PC-9 (cell line): ENCODE results near the gene GRAP. TPM values are rescaled to one million over a fixed set of nuclear protein-coding genes. Genes with fewer than 3 reads are reported as not detected.
"Not testable (repeated sequence)": the region's sequence is repeated elsewhere in the genome, so short reads cannot be mapped to it uniquely, and the experiment has no call there.

Source experiments
- BruUV-seq: library from RNA; stranded (reverse); fragments of 400-500 nt; replicated peaks from 2 replicates; lab custom pipeline; 2021; lab: Mats Ljungman, UMichigan
- CTCF ChIA-PET: fragments of 300-600 bp; sonication (Branson Sonifier 250); formaldehyde crosslinking; loops from one replicate; lab custom pipeline; 2022; ENCODE audit warnings: antibody characterized with exemption; lab: Charles Lee
- POLR2A ChIA-PET: fragments of 300-600 bp; sonication (Branson Sonifier 250); formaldehyde crosslinking; loops from one replicate; lab custom pipeline; 2022; ENCODE audit warnings: antibody characterized with exemption; ENCODE audit not compliant: unreplicated experiment; lab: Charles Lee
- DNase-seq, 2 experiments: peaks; one replicate each; pipeline versions ENCODE4 v3.0.0 to v3.0.0-alpha.2; 2015 to 2022; ENCODE audit warnings: mixed read lengths in 1 of 2
- H2AFZ ChIP-seq: fragments of 200-600 bp; sonication (generic); 2 replicates; pipeline ENCODE4 v1.8.1; 2017; ENCODE audit warnings: antibody characterized with exemption
- H3F3A ChIP-seq: fragments of 200-600 bp; sonication (generic); 2 replicates; pipeline ENCODE4 v1.8.1; 2017; ENCODE audit warnings: antibody characterized with exemption, mild to moderate bottlenecking, low read depth; ENCODE audit not compliant: insufficient read depth
- H3K27ac ChIP-seq: fragments of 200-600 bp; sonication (generic); 2 replicates; pipeline ENCODE4 v1.6.1; 2016; ENCODE audit warnings: mixed run types
- H3K27me3 ChIP-seq: fragments of 200-600 bp; sonication (generic); 2 replicates; pipeline ENCODE4 v1.6.1; 2016; ENCODE audit warnings: low read depth, mixed run types; ENCODE audit not compliant: insufficient read depth
- H3K36me3 ChIP-seq: fragments of 200-600 bp; sonication (generic); 2 replicates; pipeline ENCODE4 v1.6.1; 2016; ENCODE audit warnings: low read depth, mixed run types
- H3K4me1 ChIP-seq: fragments of 200-600 bp; sonication (generic); replicated peaks from 2 replicates; pipeline ENCODE4 v1.6.1; 2016; ENCODE audit warnings: mixed run types; ENCODE audit not compliant: insufficient read depth
- H3K4me2 ChIP-seq: fragments of 200-600 bp; sonication (generic); 2 replicates; pipeline ENCODE4 v1.6.1; 2017; ENCODE audit warnings: mixed run types
- H3K4me3 ChIP-seq: fragments of 200-600 bp; sonication (generic); 2 replicates; pipeline ENCODE4 v1.6.1; 2016; ENCODE audit warnings: mixed run types
- H3K79me2 ChIP-seq: fragments of 200-600 bp; sonication (generic); 2 replicates; pipeline ENCODE4 v1.6.1; 2017; ENCODE audit warnings: low read depth, mixed run types
- H3K9me2 ChIP-seq: fragments of 200-600 bp; sonication (generic); 2 replicates; pipeline ENCODE4 v1.8.1; 2017; ENCODE audit warnings: mild to moderate bottlenecking; ENCODE audit not compliant: insufficient read depth
- H3K9me3 ChIP-seq: fragments of 200-600 bp; sonication (generic); 2 replicates; pipeline ENCODE4 v1.8.1; 2016; ENCODE audit warnings: low read depth; ENCODE audit not compliant: insufficient read depth
- H4K20me1 ChIP-seq: fragments of 200-600 bp; sonication (generic); 2 replicates; pipeline ENCODE4 v1.8.1; 2017; ENCODE audit not compliant: insufficient read depth
- intact Hi-C: fragments of 100-400 bp; cut with micrococcal nuclease; formaldehyde crosslinking; loops from one replicate; pipeline ENCODE4 v1.10.0; 2022; ENCODE audit not compliant: unreplicated experiment
- total RNA-seq: library from RNA; stranded (reverse); gene quantifications from 2 replicates; pipeline ENCODE4 v1.2.3, GENCODE V29; 2021

GRAP gene
- total RNA-seq, 1 experiment from 2014 or later = 0.48 TPM

- BruUV-seq, H3K4me1 ChIP-seq, H3K4me3 ChIP-seq, POLR2A ChIA-PET, H2AFZ ChIP-seq, intact Hi-C loops, H3K27me3 ChIP-seq, CTCF ChIA-PET, H3K27ac ChIP-seq, H3K79me2 ChIP-seq, H3K9me2 ChIP-seq, H4K20me1 ChIP-seq, DNase-seq, H3K4me2 ChIP-seq, H3K9me3 ChIP-seq, H3K36me3 ChIP-seq, H3F3A ChIP-seq: not testable (repeated sequence)
Observed at GRCh38 chr17:19040350-19040749, 6.4 kb downstream of the GRAP start.

GRCh38 chr17:19038730-19039129, 8.0 kb downstream of the GRAP start:
- CTCF ChIA-PET, H3K79me2 ChIP-seq, H4K20me1 ChIP-seq, DNase-seq, H3K27me3 ChIP-seq, H3K4me1 ChIP-seq, H2AFZ ChIP-seq, POLR2A ChIA-PET, H3K36me3 ChIP-seq, H3K27ac ChIP-seq, H3K4me3 ChIP-seq, H3K4me2 ChIP-seq, BruUV-seq, H3K9me3 ChIP-seq, intact Hi-C loops, H3K9me2 ChIP-seq, H3F3A ChIP-seq: not testable (repeated sequence)

GRCh38 chr17:19038007-19038406, 8.8 kb downstream of the GRAP start:
- H3K36me3 ChIP-seq, intact Hi-C loops, H3K4me1 ChIP-seq, CTCF ChIA-PET, H2AFZ ChIP-seq, BruUV-seq, H4K20me1 ChIP-seq, POLR2A ChIA-PET, H3K27me3 ChIP-seq, H3K9me3 ChIP-seq, DNase-seq, H3F3A ChIP-seq, H3K4me2 ChIP-seq, H3K9me2 ChIP-seq, H3K4me3 ChIP-seq, H3K27ac ChIP-seq, H3K79me2 ChIP-seq: not testable (repeated sequence)

DNA sequence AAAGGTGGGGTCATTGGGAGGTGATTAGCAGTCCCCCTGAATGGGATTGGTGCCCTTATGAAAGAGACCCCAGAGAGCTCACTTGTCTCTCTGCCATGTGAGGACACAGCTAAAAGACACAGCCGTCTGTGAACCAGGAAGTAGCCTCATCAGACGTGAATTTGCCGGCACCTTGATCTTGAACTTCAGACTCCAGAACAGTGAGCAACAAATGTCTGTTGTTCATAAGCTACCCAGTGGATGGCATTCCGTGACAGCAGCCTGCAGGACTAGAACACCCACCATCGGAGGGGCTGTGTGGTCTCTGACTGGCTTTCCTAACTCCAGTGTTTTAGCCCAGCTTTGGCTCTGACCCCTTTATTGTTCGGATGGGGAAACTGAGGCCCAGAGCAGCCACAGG, 9.2 kb downstream of the GRAP start:
- H3K9me3 ChIP-seq, intact Hi-C loops, H3K36me3 ChIP-seq, H3K4me2 ChIP-seq, H3F3A ChIP-seq, H4K20me1 ChIP-seq, H3K27me3 ChIP-seq, BruUV-seq, H3K9me2 ChIP-seq, H2AFZ ChIP-seq, DNase-seq, POLR2A ChIA-PET, H3K27ac ChIP-seq, H3K4me3 ChIP-seq, H3K79me2 ChIP-seq, H3K4me1 ChIP-seq, CTCF ChIA-PET: not testable (repeated sequence)

GRCh38 chr17:19036186-19036585, 10.6 kb downstream of the GRAP start:
- H3K9me2 ChIP-seq, H3K4me1 ChIP-seq, H3K79me2 ChIP-seq, H3K27me3 ChIP-seq, H3F3A ChIP-seq, POLR2A ChIA-PET, H2AFZ ChIP-seq, H3K4me2 ChIP-seq, H3K27ac ChIP-seq, BruUV-seq, H3K9me3 ChIP-seq, CTCF ChIA-PET, H3K4me3 ChIP-seq, DNase-seq, H4K20me1 ChIP-seq, intact Hi-C loops, H3K36me3 ChIP-seq: not testable (repeated sequence)

DNA sequence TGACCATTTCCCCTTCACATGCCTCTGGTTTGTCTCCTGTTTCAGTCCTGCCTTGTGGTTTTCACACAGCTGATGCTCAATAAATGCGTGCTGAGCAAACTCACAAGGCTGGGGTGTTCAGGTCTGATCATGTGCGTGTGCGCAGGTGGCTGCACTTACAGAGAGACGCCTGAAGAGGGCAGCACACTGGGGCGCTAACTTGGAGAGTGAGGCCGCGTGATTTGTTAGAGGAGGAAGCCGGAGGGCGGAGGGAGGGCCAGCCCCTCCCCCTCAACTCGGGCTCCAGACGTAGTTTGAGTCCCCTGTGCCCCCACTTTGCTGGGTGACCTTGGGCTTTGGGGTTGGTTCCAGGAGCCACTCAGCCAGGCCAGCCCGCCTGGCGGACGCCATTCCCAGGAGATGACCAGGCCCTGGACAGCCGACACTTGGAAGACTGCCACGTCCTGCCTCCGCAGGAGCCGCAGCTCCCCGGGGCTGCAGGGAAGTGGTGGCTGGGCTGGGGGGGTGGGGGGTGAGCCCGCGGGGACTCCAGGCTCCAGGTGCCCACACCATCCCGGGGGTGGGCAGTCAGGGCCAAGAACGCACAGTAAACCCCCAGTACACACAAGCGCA, 14.3 kb downstream of the GRAP start:
- H3K4me3 ChIP-seq, H3F3A ChIP-seq, DNase-seq, H3K36me3 ChIP-seq, H3K79me2 ChIP-seq, POLR2A ChIA-PET, CTCF ChIA-PET, H3K9me2 ChIP-seq, H4K20me1 ChIP-seq, BruUV-seq, H3K27ac ChIP-seq, intact Hi-C loops, H3K27me3 ChIP-seq, H3K4me1 ChIP-seq, H3K9me3 ChIP-seq, H2AFZ ChIP-seq: not testable (repeated sequence)
- peak overlapping the region; percentile 58; the same call in 1 of the 2 replicates for H3K4me2 ChIP-seq
